Stimulated activated CD8-positive, alpha-beta memory T cell treated with anti-CD3 and anti-CD28 coated beads, Interleukin-15, amount 100 ng/mL, for 1 hour (primary cell): Measurements from ENCODE around the gene PARVB.
"Not testable (repeated sequence)": the region's sequence is repeated elsewhere in the genome, so short reads cannot be mapped to it uniquely, and the experiment has no call there.

Source experiments
- DNase-seq: peaks from one replicate; pipeline ENCODE4 v3.0.0-alpha.2; 2020; ENCODE audit warnings: low read depth

PARVB gene

GRCh38 chr22:44110656-44111055 is 86.6 kb downstream of the PARVB start:
- not testable (repeated sequence) for DNase-seq

GRCh38 chr22:44111562-44112155 is 87.6 kb downstream of the PARVB start:
- no peak for DNase-seq

GRCh38 chr22:44112191-44112590 is 88.1 kb downstream of the PARVB start:
- no peak for DNase-seq

GRCh38 chr22:44116331-44116730 is 92.2 kb downstream of the PARVB start:
- no peak for DNase-seq

GRCh38 chr22:44116755-44117684 is 92.9 kb downstream of the PARVB start:
- DNase-seq, result no peak

- no peak for DNase-seq
Observed at GRCh38 chr22:44117746-44118145, 93.6 kb downstream of the PARVB start.

GRCh38 chr22:44118645-44119315 is 94.7 kb downstream of the PARVB start:
- DNase-seq, result no peak

GRCh38 chr22:44119669-44120313 is 95.7 kb downstream of the PARVB start:
- no peak for DNase-seq

GRCh38 chr22:44120314-44120704 is 96.2 kb downstream of the PARVB start:
- no peak for DNase-seq

- no peak for DNase-seq
Observed at GRCh38 chr22:44125421-44125820, 101.3 kb downstream of the PARVB start.

- no peak for DNase-seq
Observed at GRCh38 chr22:44126807-44127206, 102.7 kb downstream of the PARVB start.

- DNase-seq, result no peak
Observed at GRCh38 chr22:44127356-44127755, 103.3 kb downstream of the PARVB start.

GRCh38 chr22:44128958-44129618 is 105.0 kb downstream of the PARVB start:
- no peak for DNase-seq

GRCh38 chr22:44129619-44129976 is 105.5 kb downstream of the PARVB start:
- no peak for DNase-seq

- no peak for DNase-seq
Observed at GRCh38 chr22:44130076-44130711, 106.1 kb downstream of the PARVB start.

- DNase-seq, result no peak
Observed at GRCh38 chr22:44131412-44131811, 107.3 kb downstream of the PARVB start.

- DNase-seq, result no peak
Observed at GRCh38 chr22:44131989-44132685, 108.0 kb downstream of the PARVB start.

GRCh38 chr22:44132724-44133123 is 108.6 kb downstream of the PARVB start:
- DNase-seq, result no peak

GRCh38 chr22:44133161-44133560 is 109.1 kb downstream of the PARVB start:
- no peak for DNase-seq

GRCh38 chr22:44133901-44134571 is 109.9 kb downstream of the PARVB start:
- DNase-seq, result no peak
